HG02623 (cell line): ENCODE measurements around the gene MAP3K20.
"Not testable (repeated sequence)": the region's sequence is repeated elsewhere in the genome, so short reads cannot be mapped to it uniquely, and the experiment has no call there.

Experiments used
- ATAC-seq: cut with Tn5 transposase; IDR thresholded peaks from one replicate; pipeline ENCODE4 v1.9.1; 2021; ENCODE audit warnings: moderate library complexity; ENCODE audit not compliant: unreplicated experiment

MAP3K20 gene

GRCh38 chr2:173191601-173192000 lies 116.0 kb downstream of the MAP3K20 start:
- ATAC-seq, result no peak

- no peak for ATAC-seq
These were observed 116.4 kb downstream of the MAP3K20 start for GRCh38 chr2:173192071-173192470.

GRCh38 chr2:173193925-173194324 lies 118.3 kb downstream of the MAP3K20 start:
- ATAC-seq, result no peak

GRCh38 chr2:173195100-173195499 lies 119.5 kb downstream of the MAP3K20 start:
- no peak for ATAC-seq

- ATAC-seq, result no peak
These were observed 120.4 kb downstream of the MAP3K20 start for GRCh38 chr2:173196080-173196479.

GRCh38 chr2:173196638-173197037 lies 121.0 kb downstream of the MAP3K20 start:
- no peak for ATAC-seq

GRCh38 chr2:173198327-173198726 lies 122.7 kb downstream of the MAP3K20 start:
- ATAC-seq, result no peak

GRCh38 chr2:173199294-173199693 lies 123.6 kb downstream of the MAP3K20 start:
- no peak for ATAC-seq

GRCh38 chr2:173202570-173202969 lies 126.9 kb downstream of the MAP3K20 start:
- no peak for ATAC-seq

GRCh38 chr2:173204316-173204715 lies 128.7 kb downstream of the MAP3K20 start:
- no peak for ATAC-seq

- no peak for ATAC-seq
These were observed 129.7 kb downstream of the MAP3K20 start for GRCh38 chr2:173205375-173205774.

- ATAC-seq, result not testable (repeated sequence)
These were observed 131.5 kb downstream of the MAP3K20 start for GRCh38 chr2:173207124-173207523.

- peak; percentile 58 for ATAC-seq
These were observed 134.9 kb downstream of the MAP3K20 start for GRCh38 chr2:173210270-173211196.

- no peak for ATAC-seq
These were observed 137.5 kb downstream of the MAP3K20 start for GRCh38 chr2:173213181-173213580.

GRCh38 chr2:173214213-173214612 lies 138.6 kb downstream of the MAP3K20 start:
- no peak for ATAC-seq

GRCh38 chr2:173215316-173215715 lies 139.7 kb downstream of the MAP3K20 start:
- no peak for ATAC-seq

GRCh38 chr2:173216051-173216450 lies 140.4 kb downstream of the MAP3K20 start:
- ATAC-seq, result no peak

- ATAC-seq, result no peak
These were observed 141.0 kb downstream of the MAP3K20 start for GRCh38 chr2:173216668-173217067.

GRCh38 chr2:173217116-173217840 lies 141.6 kb downstream of the MAP3K20 start:
- ATAC-seq, result no peak

GRCh38 chr2:173218326-173219056 lies 142.8 kb downstream of the MAP3K20 start:
- ATAC-seq, result no peak

- no peak for ATAC-seq
These were observed 145.6 kb downstream of the MAP3K20 start for GRCh38 chr2:173221132-173221695.
